ENCODE data around the gene PTPN14.

PTPN14 gene

GRCh38 chr1:214427871-214428277 lies 123.5 kb downstream of the PTPN14 start:
- peak; percentile 85 to 94 for DNase-seq (ENCODE audit: low read depth in 1 of 2, low spot score in 1 of 2)
- Histone ChIP-seq H3K4me3 (replicated peaks; ENCODE audit: insufficient read depth, low read length) (no peak overlapping the region), H3K27ac (replicated peaks) (peak overlapping the region; percentile 74), H3K27me3 (ENCODE audit: insufficient read depth, poor library complexity, severe bottlenecking) (no peaks in the 10 kb centered on the region)
- no peak; the same call in 1 of the 2 replicates for TF ChIP-seq SPI1 (IDR thresholded peaks at IDR 0.05; ENCODE audit: borderline replicate concordance, low read depth)
- TF ChIP-seq, protein P1, sequence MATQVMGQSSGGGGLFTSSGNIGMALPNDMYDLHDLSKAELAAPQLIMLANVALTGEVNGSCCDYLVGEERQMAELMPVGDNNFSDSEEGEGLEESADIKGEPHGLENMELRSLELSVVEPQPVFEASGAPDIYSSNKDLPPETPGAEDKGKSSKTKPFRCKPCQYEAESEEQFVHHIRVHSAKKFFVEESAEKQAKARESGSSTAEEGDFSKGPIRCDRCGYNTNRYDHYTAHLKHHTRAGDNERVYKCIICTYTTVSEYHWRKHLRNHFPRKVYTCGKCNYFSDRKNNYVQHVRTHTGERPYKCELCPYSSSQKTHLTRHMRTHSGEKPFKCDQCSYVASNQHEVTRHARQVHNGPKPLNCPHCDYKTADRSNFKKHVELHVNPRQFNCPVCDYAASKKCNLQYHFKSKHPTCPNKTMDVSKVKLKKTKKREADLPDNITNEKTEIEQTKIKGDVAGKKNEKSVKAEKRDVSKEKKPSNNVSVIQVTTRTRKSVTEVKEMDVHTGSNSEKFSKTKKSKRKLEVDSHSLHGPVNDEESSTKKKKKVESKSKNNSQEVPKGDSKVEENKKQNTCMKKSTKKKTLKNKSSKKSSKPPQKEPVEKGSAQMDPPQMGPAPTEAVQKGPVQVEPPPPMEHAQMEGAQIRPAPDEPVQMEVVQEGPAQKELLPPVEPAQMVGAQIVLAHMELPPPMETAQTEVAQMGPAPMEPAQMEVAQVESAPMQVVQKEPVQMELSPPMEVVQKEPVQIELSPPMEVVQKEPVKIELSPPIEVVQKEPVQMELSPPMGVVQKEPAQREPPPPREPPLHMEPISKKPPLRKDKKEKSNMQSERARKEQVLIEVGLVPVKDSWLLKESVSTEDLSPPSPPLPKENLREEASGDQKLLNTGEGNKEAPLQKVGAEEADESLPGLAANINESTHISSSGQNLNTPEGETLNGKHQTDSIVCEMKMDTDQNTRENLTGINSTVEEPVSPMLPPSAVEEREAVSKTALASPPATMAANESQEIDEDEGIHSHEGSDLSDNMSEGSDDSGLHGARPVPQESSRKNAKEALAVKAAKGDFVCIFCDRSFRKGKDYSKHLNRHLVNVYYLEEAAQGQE (IDR thresholded peaks at IDR 0.05; ENCODE audit: insufficient replicate concordance, low read depth), result no peak
- peak; percentile 86 for TF ChIP-seq POLR2AphosphoS5 (IDR thresholded peaks at IDR 0.05; ENCODE audit: low read depth)
- TF ChIP-seq, protein P2, sequence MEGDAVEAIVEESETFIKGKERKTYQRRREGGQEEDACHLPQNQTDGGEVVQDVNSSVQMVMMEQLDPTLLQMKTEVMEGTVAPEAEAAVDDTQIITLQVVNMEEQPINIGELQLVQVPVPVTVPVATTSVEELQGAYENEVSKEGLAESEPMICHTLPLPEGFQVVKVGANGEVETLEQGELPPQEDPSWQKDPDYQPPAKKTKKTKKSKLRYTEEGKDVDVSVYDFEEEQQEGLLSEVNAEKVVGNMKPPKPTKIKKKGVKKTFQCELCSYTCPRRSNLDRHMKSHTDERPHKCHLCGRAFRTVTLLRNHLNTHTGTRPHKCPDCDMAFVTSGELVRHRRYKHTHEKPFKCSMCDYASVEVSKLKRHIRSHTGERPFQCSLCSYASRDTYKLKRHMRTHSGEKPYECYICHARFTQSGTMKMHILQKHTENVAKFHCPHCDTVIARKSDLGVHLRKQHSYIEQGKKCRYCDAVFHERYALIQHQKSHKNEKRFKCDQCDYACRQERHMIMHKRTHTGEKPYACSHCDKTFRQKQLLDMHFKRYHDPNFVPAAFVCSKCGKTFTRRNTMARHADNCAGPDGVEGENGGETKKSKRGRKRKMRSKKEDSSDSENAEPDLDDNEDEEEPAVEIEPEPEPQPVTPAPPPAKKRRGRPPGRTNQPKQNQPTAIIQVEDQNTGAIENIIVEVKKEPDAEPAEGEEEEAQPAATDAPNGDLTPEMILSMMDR (IDR thresholded peaks at IDR 0.05; ENCODE audit: insufficient read depth, low read length), result no peak
- peak; percentile 75 for TF ChIP-seq GABPA (IDR thresholded peaks at IDR 0.05; ENCODE audit: low read depth)

DNA sequence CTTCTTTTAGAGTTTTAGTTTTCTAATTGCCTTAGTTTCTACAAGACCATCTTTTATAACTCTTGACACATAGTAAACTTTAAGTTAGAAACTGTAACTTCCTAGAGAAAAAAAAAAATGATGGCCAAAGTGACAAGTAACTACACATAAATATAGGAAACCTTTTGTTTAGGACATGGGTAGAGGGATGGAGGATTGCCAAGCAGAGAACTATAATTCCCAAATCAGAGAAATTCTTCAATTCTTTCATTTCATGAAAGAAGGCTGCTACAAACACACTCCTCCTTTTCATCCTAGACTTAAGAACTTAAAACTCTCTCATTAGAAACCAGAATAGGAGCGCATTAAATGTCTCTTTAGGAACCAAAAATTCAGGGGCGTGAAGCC lies 125.0 kb downstream of the PTPN14 start:
- Histone ChIP-seq H3K27me3 (ENCODE audit: insufficient read depth, poor library complexity, severe bottlenecking) (no peaks in the 10 kb centered on the region), H3K4me3 (replicated peaks; ENCODE audit: insufficient read depth, low read length) (no peak overlapping the region), H3K27ac (replicated peaks) (no peak overlapping the region)
- DNase-seq (ENCODE audit: low read depth in 1 of 2, low spot score in 1 of 2), result no peak
- TF ChIP-seq SPI1 (IDR thresholded peaks at IDR 0.05; ENCODE audit: borderline replicate concordance, low read depth), result no peak
- TF ChIP-seq POLR2AphosphoS5 (IDR thresholded peaks at IDR 0.05; ENCODE audit: low read depth), result no peak
- TF ChIP-seq GABPA (IDR thresholded peaks at IDR 0.05; ENCODE audit: low read depth), result no peak
- TF ChIP-seq, protein P2 (IDR thresholded peaks at IDR 0.05; ENCODE audit: insufficient read depth, low read length), result no peak
- TF ChIP-seq, protein P1 (IDR thresholded peaks at IDR 0.05; ENCODE audit: insufficient replicate concordance, low read depth), result no peak

- TF ChIP-seq POLR2AphosphoS5 (IDR thresholded peaks at IDR 0.05; ENCODE audit: low read depth) (no peak), GABPA (IDR thresholded peaks at IDR 0.05; ENCODE audit: low read depth) (no peak), SPI1 (IDR thresholded peaks at IDR 0.05; ENCODE audit: borderline replicate concordance, low read depth) (no peak)
- TF ChIP-seq, protein P1 (IDR thresholded peaks at IDR 0.05; ENCODE audit: insufficient replicate concordance, low read depth), result no peak
- TF ChIP-seq, protein P2 (IDR thresholded peaks at IDR 0.05; ENCODE audit: insufficient read depth, low read length), result no peak
- Histone ChIP-seq H3K27me3 (ENCODE audit: insufficient read depth, poor library complexity, severe bottlenecking) (no peaks in the 10 kb centered on the region), H3K27ac (replicated peaks) (no peak overlapping the region), H3K4me3 (replicated peaks; ENCODE audit: insufficient read depth, low read length) (no peak overlapping the region)
- DNase-seq (ENCODE audit: low read depth in 1 of 2, low spot score in 1 of 2), result no peak
These were observed 125.5 kb downstream of the PTPN14 start for GRCh38 chr1:214425716-214426425.
